ENCODE results near the gene RPL27.

RPL27 gene

GRCh38 chr17:43024407-43025289 is 26.4 kb downstream of the RPL27 start, which contains the start of gene RND2:
TSS of gene RND2 (plus strand) at chr17:43025231. CDS start at chr17:43025348, 117 bp downstream.
- no peaks in the 10 kb centered on the region for H3K9me3 Mint-ChIP-seq
- H3K27ac Mint-ChIP-seq: peak within 1 kb of the TSS; percentile 71
- H3K36me3 Mint-ChIP-seq: no peaks in the 10 kb centered on the region
- H3K27me3 Mint-ChIP-seq: no peaks in the 10 kb centered on the region
- H3K4me1 Mint-ChIP-seq: peaks cover 26% of the 10 kb centered on the region
- peak within 1 kb of the TSS; percentile 71 for H3K4me3 Mint-ChIP-seq
- ATAC-seq: peak; percentile 77

- peak overlapping the region; percentile 71 for H3K27ac Mint-ChIP-seq
- no peak for ATAC-seq
- no peaks in the 10 kb centered on the region for H3K36me3 Mint-ChIP-seq
- peak overlapping the region; percentile 64 for H3K4me3 Mint-ChIP-seq
- peaks cover 22% of the 10 kb centered on the region for H3K4me1 Mint-ChIP-seq
- H3K9me3 Mint-ChIP-seq: no peaks in the 10 kb centered on the region
- H3K27me3 Mint-ChIP-seq: no peaks in the 10 kb centered on the region
Measured at GRCh38 chr17:43025290-43025657, 27.1 kb downstream of the RPL27 start.

GRCh38 chr17:43025766-43026537 is 27.7 kb downstream of the RPL27 start:
- Mint-ChIP-seq H3K4me3 (peak overlapping the region; percentile 64), H3K36me3 (no peaks in the 10 kb centered on the region), H3K27ac (peak overlapping the region; percentile 71), H3K4me1 (peaks cover 19% of the 10 kb centered on the region), H3K27me3 (no peaks in the 10 kb centered on the region), H3K9me3 (no peaks in the 10 kb centered on the region)
- no peak for ATAC-seq

GRCh38 chr17:43026595-43026994 is 28.4 kb downstream of the RPL27 start:
- H3K36me3 Mint-ChIP-seq: no peaks in the 10 kb centered on the region
- no peak overlapping the region for H3K27ac Mint-ChIP-seq
- H3K4me1 Mint-ChIP-seq: peaks cover 15% of the 10 kb centered on the region
- ATAC-seq: no peak
- no peak overlapping the region for H3K4me3 Mint-ChIP-seq
- H3K27me3 Mint-ChIP-seq: no peaks in the 10 kb centered on the region
- H3K9me3 Mint-ChIP-seq: no peaks in the 10 kb centered on the region

GRCh38 chr17:43027091-43028032 is 29.1 kb downstream of the RPL27 start:
- H3K27ac Mint-ChIP-seq: no peak overlapping the region
- no peaks in the 10 kb centered on the region for H3K27me3 Mint-ChIP-seq
- H3K4me3 Mint-ChIP-seq: no peak overlapping the region
- no peaks in the 10 kb centered on the region for H3K9me3 Mint-ChIP-seq
- no peak for ATAC-seq
- H3K36me3 Mint-ChIP-seq: no peaks in the 10 kb centered on the region
- peaks cover 15% of the 10 kb centered on the region for H3K4me1 Mint-ChIP-seq

- no peak overlapping the region for H3K4me3 Mint-ChIP-seq
- H3K36me3 Mint-ChIP-seq: no peaks in the 10 kb centered on the region
- no peaks in the 10 kb centered on the region for H3K9me3 Mint-ChIP-seq
- ATAC-seq: no peak
- H3K27me3 Mint-ChIP-seq: no peaks in the 10 kb centered on the region
- no peak overlapping the region for H3K27ac Mint-ChIP-seq
- H3K4me1 Mint-ChIP-seq: peaks cover 15% of the 10 kb centered on the region
Measured at GRCh38 chr17:43028221-43028861, 30.1 kb downstream of the RPL27 start.

- Mint-ChIP-seq H3K27ac (no peak overlapping the region), H3K27me3 (no peaks in the 10 kb centered on the region), H3K4me1 (peaks cover 3% of the 10 kb centered on the region), H3K36me3 (no peaks in the 10 kb centered on the region), H3K4me3 (no peak overlapping the region), H3K9me3 (no peaks in the 10 kb centered on the region)
- ATAC-seq: no peak
Measured at GRCh38 chr17:43030137-43030767, 32.0 kb downstream of the RPL27 start.

GRCh38 chr17:43031666-43032065 is 33.4 kb downstream of the RPL27 start:
- Mint-ChIP-seq H3K4me1 (no peaks in the 10 kb centered on the region), H3K36me3 (no peaks in the 10 kb centered on the region), H3K9me3 (no peaks in the 10 kb centered on the region), H3K4me3 (no peak overlapping the region), H3K27me3 (no peaks in the 10 kb centered on the region), H3K27ac (no peak overlapping the region)
- ATAC-seq: no peak

GRCh38 chr17:43033948-43034881 is 36.0 kb downstream of the RPL27 start:
- no peak for ATAC-seq
- H3K4me1 Mint-ChIP-seq: no peaks in the 10 kb centered on the region
- H3K27me3 Mint-ChIP-seq: no peaks in the 10 kb centered on the region
- H3K4me3 Mint-ChIP-seq: no peak overlapping the region
- H3K27ac Mint-ChIP-seq: no peak overlapping the region
- no peaks in the 10 kb centered on the region for H3K9me3 Mint-ChIP-seq
- no peaks in the 10 kb centered on the region for H3K36me3 Mint-ChIP-seq

- Mint-ChIP-seq H3K9me3 (no peaks in the 10 kb centered on the region), H3K27ac (no peak overlapping the region), H3K36me3 (no peaks in the 10 kb centered on the region), H3K4me1 (no peaks in the 10 kb centered on the region), H3K4me3 (no peak overlapping the region), H3K27me3 (no peaks in the 10 kb centered on the region)
- no peak for ATAC-seq
Measured at GRCh38 chr17:43034894-43035293, 36.7 kb downstream of the RPL27 start.

GRCh38 chr17:43039646-43040045 is 41.4 kb downstream of the RPL27 start:
- Mint-ChIP-seq H3K27ac (no peak overlapping the region), H3K9me3 (no peaks in the 10 kb centered on the region), H3K4me3 (no peak overlapping the region), H3K27me3 (no peaks in the 10 kb centered on the region), H3K36me3 (no peaks in the 10 kb centered on the region), H3K4me1 (no peaks in the 10 kb centered on the region)
- ATAC-seq: no peak

- Mint-ChIP-seq H3K4me1 (no peaks in the 10 kb centered on the region), H3K36me3 (no peaks in the 10 kb centered on the region), H3K27me3 (no peaks in the 10 kb centered on the region), H3K27ac (no peak overlapping the region), H3K4me3 (no peak overlapping the region), H3K9me3 (no peaks in the 10 kb centered on the region)
- ATAC-seq: no peak
Measured at GRCh38 chr17:43040655-43041054, 42.4 kb downstream of the RPL27 start.

GRCh38 chr17:43042025-43042628 is 43.9 kb downstream of the RPL27 start:
- Mint-ChIP-seq H3K36me3 (no peaks in the 10 kb centered on the region), H3K4me1 (no peaks in the 10 kb centered on the region), H3K4me3 (no peak overlapping the region), H3K9me3 (no peaks in the 10 kb centered on the region), H3K27me3 (no peaks in the 10 kb centered on the region), H3K27ac (no peak overlapping the region)
- no peak for ATAC-seq
